HEK293 (cell line): ENCODE data around the gene LZTR1.

Experiments used
- CTCF ChIA-PET: fragments of 350-600 bp; formaldehyde crosslinking; extraction: SDS; loops from one replicate; lab custom pipeline; 2021; ENCODE audit warnings: antibody characterized with exemption; lab: Yijun Ruan, JAX
- POLR2A ChIA-PET: fragments of 300-600 bp; formaldehyde crosslinking; extraction: SDS; loops from one replicate; lab custom pipeline; 2020; ENCODE audit warnings: antibody characterized with exemption, inconsistent platforms; lab: Yijun Ruan, JAX
- H3K27ac ChIP-seq: fragments of 200-500 bp; sonication (Bioruptor generic); 2 replicates; pipeline ENCODE4 v1.5.1; 2014; ENCODE audit warnings: low read depth, low read length, control low read depth, inconsistent platforms; ENCODE audit errors: extremely low read depth
- H3K36me3 ChIP-seq, 2 experiments: fragments of 200-500 bp in 1 of 2; sonication (Bioruptor generic) in 1 of 2; 1 replicate in 1 of 2; 2 replicates in 1 of 2; pipeline ENCODE4 v1.5.1; 2014 to 2017; ENCODE audit warnings: inconsistent platforms in 2 of 2, low read length in 2 of 2; ENCODE audit not compliant: control insufficient read depth in 2 of 2, insufficient read depth in 1 of 2
- H3K4me1 ChIP-seq: fragments of 200-500 bp; sonication (Bioruptor generic); 2 replicates; pipeline ENCODE4 v1.5.1; 2014; ENCODE audit warnings: mild to moderate bottlenecking, low read length, inconsistent platforms; ENCODE audit not compliant: control insufficient read depth, insufficient read depth
- H3K4me3 ChIP-seq: 2 replicates; pipeline ENCODE4 v1.5.1; 2011; ENCODE audit warnings: low read depth, mild to moderate bottlenecking, control low read depth, low read length, moderate library complexity
- H3K9me3 ChIP-seq: fragments of 200-500 bp; sonication (Bioruptor generic); 2 replicates; pipeline ENCODE4 v1.5.1; 2014; ENCODE audit warnings: low read depth, low read length, inconsistent platforms; ENCODE audit not compliant: control insufficient read depth, insufficient read depth
- GLIS1 ChIP-seq: fragments of 450-650 bp; formaldehyde crosslinking; IDR thresholded peaks from 2 replicates; pipeline ENCODE4 v1.5.1; 2016; ENCODE audit warnings: missing biosample characterization, missing genetic modification characterization
- GLIS2 ChIP-seq: fragments of 450-650 bp; formaldehyde crosslinking; IDR thresholded peaks from 2 replicates; pipeline ENCODE4 v1.5.1; 2016; ENCODE audit warnings: missing biosample characterization, missing genetic modification characterization
- INSM2 ChIP-seq: fragments of 450-650 bp; formaldehyde crosslinking; IDR thresholded peaks from 2 replicates; pipeline ENCODE4 v1.5.1; 2016; ENCODE audit warnings: missing biosample characterization, missing genetic modification characterization
- SP2 ChIP-seq: fragments of 450-650 bp; formaldehyde crosslinking; IDR thresholded peaks from 2 replicates; pipeline ENCODE4 v1.5.1; 2016; ENCODE audit warnings: missing biosample characterization, missing genetic modification characterization
- ZBTB6 ChIP-seq: fragments of 450-650 bp; formaldehyde crosslinking; IDR thresholded peaks from 2 replicates; pipeline ENCODE4 v1.5.1; 2017; ENCODE audit warnings: missing biosample characterization, missing genetic modification characterization
- ZFHX2 ChIP-seq: fragments of 450-650 bp; formaldehyde crosslinking; conservative IDR thresholded peaks from 2 replicates; pipeline ENCODE4 v1.5.1; 2016; ENCODE audit warnings: missing biosample characterization, missing genetic modification characterization
- ZFP41 ChIP-seq: fragments of 450-650 bp; formaldehyde crosslinking; IDR thresholded peaks from 2 replicates; pipeline ENCODE4 v1.5.1; 2016; ENCODE audit warnings: missing biosample characterization, missing genetic modification characterization, borderline replicate concordance
- ZIC2 ChIP-seq: fragments of 450-650 bp; formaldehyde crosslinking; IDR thresholded peaks from 2 replicates; pipeline ENCODE4 v1.5.1; 2016; ENCODE audit warnings: missing biosample characterization, missing genetic modification characterization
- ZNF132 ChIP-seq: fragments of 450-650 bp; formaldehyde crosslinking; IDR thresholded peaks from 2 replicates; pipeline ENCODE4 v1.5.1; 2017; ENCODE audit warnings: missing biosample characterization, missing genetic modification characterization, borderline replicate concordance
- ZNF324 ChIP-seq: fragments of 450-650 bp; formaldehyde crosslinking; IDR thresholded peaks from 2 replicates; pipeline ENCODE4 v1.5.1; 2016; ENCODE audit warnings: missing biosample characterization, missing genetic modification characterization
- ZNF433 ChIP-seq: fragments of 450-650 bp; formaldehyde crosslinking; IDR thresholded peaks from 2 replicates; pipeline ENCODE4 v1.5.1; 2016; ENCODE audit warnings: missing biosample characterization, missing genetic modification characterization, low read depth
- ZNF639 ChIP-seq: fragments of 450-650 bp; formaldehyde crosslinking; IDR thresholded peaks from 2 replicates; pipeline ENCODE4 v1.5.1; 2016; ENCODE audit warnings: missing biosample characterization, missing genetic modification characterization
- ZNF664 ChIP-seq: fragments of 450-650 bp; formaldehyde crosslinking; IDR thresholded peaks from 2 replicates; pipeline ENCODE4 v1.5.1; 2016; ENCODE audit warnings: missing biosample characterization, missing genetic modification characterization
- ZNF670 ChIP-seq: fragments of 450-650 bp; formaldehyde crosslinking; IDR thresholded peaks from 2 replicates; pipeline ENCODE4 v1.5.1; 2016; ENCODE audit warnings: missing biosample characterization, missing genetic modification characterization, low read depth
- ZNF776 ChIP-seq: fragments of 450-650 bp; formaldehyde crosslinking; IDR thresholded peaks from 2 replicates; pipeline ENCODE4 v1.5.0; 2017; ENCODE audit warnings: missing biosample characterization, missing genetic modification characterization, borderline replicate concordance
- ZSCAN18 ChIP-seq: fragments of 450-650 bp; formaldehyde crosslinking; IDR thresholded peaks from 2 replicates; pipeline ENCODE4 v1.5.1; 2016; ENCODE audit warnings: missing biosample characterization, missing genetic modification characterization
- TF ChIP-seq, protein P1 (sequence below): fragments of 450-650 bp; formaldehyde crosslinking; IDR thresholded peaks from 2 replicates; pipeline ENCODE4 v1.5.1; 2016; ENCODE audit warnings: missing biosample characterization, missing genetic modification characterization
- TF ChIP-seq, protein P2 (sequence below): fragments of 450-650 bp; formaldehyde crosslinking; optimal IDR thresholded peaks from 2 replicates; pipeline ENCODE3; 2016; ENCODE audit warnings: missing biosample characterization, mild to moderate bottlenecking, missing genetic modification characterization

Gene LZTR1

GRCh38 chr22:20966883-20967696 is 15.0 kb upstream of the LZTR1 start, which contains the start of gene AIFM3:
Gene AIFM3 (plus strand): TSS chr22:20967255. CDS start chr22:20967945, 690 bp downstream.
- no peaks in the 10 kb centered on the region for H3K9me3 ChIP-seq

DNA sequence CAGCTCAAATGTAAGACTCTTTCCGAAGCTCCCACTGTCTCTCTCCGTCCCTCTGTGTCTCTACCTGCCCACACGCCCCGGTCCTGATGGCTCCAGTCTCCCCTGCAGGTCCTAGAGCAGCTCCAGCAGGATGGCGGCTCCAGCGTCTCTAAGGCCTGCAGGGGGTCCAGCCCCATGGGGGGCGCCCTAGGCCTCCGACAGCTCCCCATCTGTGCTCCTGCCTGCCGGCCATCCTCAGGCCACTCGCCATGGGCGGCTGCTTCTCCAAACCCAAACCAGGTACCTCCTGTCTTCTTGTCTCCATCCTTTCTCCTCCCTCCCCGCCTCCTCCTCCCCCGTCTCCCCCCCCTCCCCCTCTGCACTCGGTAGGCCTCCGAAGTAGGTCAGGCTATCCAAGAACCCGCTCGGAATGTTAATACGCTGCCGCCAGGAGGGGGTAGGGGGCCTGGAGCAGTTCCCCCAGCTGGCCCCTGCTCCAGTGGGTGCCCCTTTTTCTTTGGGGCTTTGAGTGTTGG is 14.3 kb upstream of the LZTR1 start:
- ChIA-PET POLR2A (interaction anchor here (3.4 kb wide), 1 partner anchor 15 kb away, joined by 19 read pairs; the partner anchor contains the start of gene LZTR1), CTCF (interaction anchor here (0.7 to 1.9 kb wide), 5 partner anchors 8 to 101 kb away, joined by 3 to 8 read pairs (median 4); partner anchors contain the start of gene LZTR1)
- Histone ChIP-seq H3K27ac (no peak overlapping the region), H3K4me3 (no peak overlapping the region), H3K4me1 (no peaks in the 10 kb centered on the region), H3K36me3 (no peaks in the 10 kb centered on the region), H3K9me3 (no peaks in the 10 kb centered on the region)
- TF ChIP-seq SP2 (no peak), ZFP41 (tag by site-specific recombination) (no peak), GLIS2 (tag by site-specific recombination) (peak; percentile 50; the same call in 1 of the 2 replicates), ZNF664 (no peak), ZIC2 (tag by site-specific recombination) (peak; percentile 68), ZBTB6 (tag by site-specific recombination) (peak; percentile 98), GLIS1 (peak; percentile 55)

More at GRCh38 chr22:20966883-20967696, 15.0 kb upstream of the LZTR1 start, which contains the start of gene AIFM3:
- TF ChIP-seq ZNF433 (no peak), ZFHX2 (peak; percentile 41), ZSCAN18 (tag by site-specific recombination) (no peak), ZNF776 (tag by site-specific recombination) (no peak), ZNF639 (no peak)
- TF ChIP-seq, protein P1, sequence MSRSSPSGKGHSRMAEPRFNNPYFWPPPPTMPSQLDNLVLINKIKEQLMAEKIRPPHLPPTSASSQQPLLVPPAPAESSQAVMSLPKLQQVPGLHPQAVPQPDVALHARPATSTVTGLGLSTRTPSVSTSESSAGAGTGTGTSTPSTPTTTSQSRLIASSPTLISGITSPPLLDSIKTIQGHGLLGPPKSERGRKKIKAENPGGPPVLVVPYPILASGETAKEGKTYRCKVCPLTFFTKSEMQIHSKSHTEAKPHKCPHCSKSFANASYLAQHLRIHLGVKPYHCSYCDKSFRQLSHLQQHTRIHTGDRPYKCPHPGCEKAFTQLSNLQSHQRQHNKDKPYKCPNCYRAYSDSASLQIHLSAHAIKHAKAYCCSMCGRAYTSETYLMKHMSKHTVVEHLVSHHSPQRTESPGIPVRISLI (tag by site-specific recombination), result no peak
- POLR2A ChIA-PET, result interaction anchor here (3.4 kb wide), 1 partner anchor 15 kb away, joined by 19 read pairs; the partner anchor contains the start of gene LZTR1
- CTCF ChIA-PET, result interaction anchor here (0.8 to 1.9 kb wide), 3 partner anchors 9 to 53 kb away, joined by 3 to 8 read pairs (median 4); partner anchors contain the start of gene LZTR1
- Histone ChIP-seq H3K36me3 (no peaks in the 10 kb centered on the region), H3K4me1 (no peaks in the 10 kb centered on the region), H3K27ac (no peak within 1 kb of the TSS), H3K4me3 (no peak within 1 kb of the TSS)

DNA sequence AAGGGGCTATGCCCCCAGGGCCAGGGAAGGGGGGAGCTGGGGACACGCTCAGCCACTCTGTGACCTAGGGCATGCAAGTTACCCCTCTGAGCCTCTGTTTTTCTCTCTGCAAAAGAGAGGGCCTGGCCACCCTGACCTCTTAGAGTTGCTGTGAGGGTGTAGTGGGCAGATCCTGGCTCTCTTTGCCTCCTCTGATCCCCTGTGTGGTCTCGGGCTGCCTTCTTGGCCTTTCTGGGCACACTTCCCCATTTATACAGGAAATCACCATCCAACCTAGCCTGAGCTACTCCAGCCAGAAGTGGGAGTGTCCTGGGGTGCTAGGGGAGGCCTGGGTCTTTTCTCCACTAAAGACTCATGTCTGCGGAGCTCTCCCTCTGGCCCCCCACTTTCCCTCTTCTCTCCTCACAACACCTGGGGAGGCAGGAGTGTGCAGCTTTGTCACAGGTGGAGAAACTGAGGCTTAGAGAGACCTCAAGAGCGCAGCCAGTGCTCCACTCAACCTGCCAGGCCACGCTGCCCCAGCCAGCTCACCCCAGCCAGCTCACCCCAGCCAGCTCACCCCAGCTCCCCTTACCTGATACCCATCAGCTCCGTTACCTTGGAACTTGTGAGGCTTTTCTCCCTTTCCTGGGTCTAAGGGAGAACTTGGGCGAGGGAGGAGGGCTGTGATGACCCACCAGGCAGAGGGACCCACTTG is 13.7 kb upstream of the LZTR1 start:
- POLR2A ChIA-PET, result interaction anchor here (3.4 kb wide), 1 partner anchor 14 kb away, joined by 19 read pairs; the partner anchor contains the start of gene LZTR1
- Histone ChIP-seq H3K4me1 (no peaks in the 10 kb centered on the region), H3K9me3 (no peaks in the 10 kb centered on the region), H3K36me3 (no peaks in the 10 kb centered on the region), H3K27ac (no peak overlapping the region), H3K4me3 (no peak overlapping the region)
- CTCF ChIA-PET, result interaction anchor here (0.6 to 1.9 kb wide), 6 partner anchors 9 to 102 kb away, joined by 3 to 8 read pairs (median 4); partner anchors contain the start of gene LZTR1
- no peak for TF ChIP-seq ZNF324
- TF ChIP-seq ZNF132 (tag by site-specific recombination), result no peak
- TF ChIP-seq, protein P2, sequence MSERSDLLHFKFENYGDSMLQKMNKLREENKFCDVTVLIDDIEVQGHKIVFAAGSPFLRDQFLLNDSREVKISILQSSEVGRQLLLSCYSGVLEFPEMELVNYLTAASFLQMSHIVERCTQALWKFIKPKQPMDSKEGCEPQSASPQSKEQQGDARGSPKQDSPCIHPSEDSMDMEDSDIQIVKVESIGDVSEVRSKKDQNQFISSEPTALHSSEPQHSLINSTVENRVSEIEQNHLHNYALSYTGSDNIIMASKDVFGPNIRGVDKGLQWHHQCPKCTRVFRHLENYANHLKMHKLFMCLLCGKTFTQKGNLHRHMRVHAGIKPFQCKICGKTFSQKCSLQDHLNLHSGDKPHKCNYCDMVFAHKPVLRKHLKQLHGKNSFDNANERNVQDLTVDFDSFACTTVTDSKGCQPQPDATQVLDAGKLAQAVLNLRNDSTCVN (tag by site-specific recombination), result no peak
- no peak for TF ChIP-seq INSM2
- TF ChIP-seq ZNF670 (tag by site-specific recombination), result no peak
